OCI-LY3 (cell line): Measurements from ENCODE around the gene NYNRIN.

Experiments
- H2AFZ ChIP-seq: fragments of 200-600, 300-600 bp; shearing (Covaris generic); 2 replicates; pipeline ENCODE4 v1.6.0; 2014; ENCODE audit warnings: antibody characterized with exemption, low read depth, low read length
- H3K27ac ChIP-seq: fragments of 200-600, 300-600 bp; sonication (generic); 2 replicates; pipeline ENCODE4 v1.5.1; 2014; ENCODE audit warnings: mild to moderate bottlenecking, low read length, moderate library complexity, mixed read lengths
- H3K27me3 ChIP-seq: fragments of 200-600, 300-600 bp; sonication (generic); 2 replicates; pipeline ENCODE4 v1.6.1; 2014; ENCODE audit warnings: low read depth, low read length, mixed read lengths
- H3K36me3 ChIP-seq: fragments of 200-600, 300-600 bp; sonication (generic); replicated peaks from 2 replicates; pipeline ENCODE3; 2014; ENCODE audit warnings: low read depth, low read length, mixed read lengths
- H3K4me1 ChIP-seq: fragments of 300-600, 200-600 bp; sonication (generic); 2 replicates; pipeline ENCODE4 v1.6.1; 2014; ENCODE audit warnings: low read length, mixed read lengths
- H3K4me2 ChIP-seq: fragments of 200-600, 300-600 bp; sonication (generic); 2 replicates; pipeline ENCODE4 v1.6.1; 2014; ENCODE audit warnings: low read length, mixed read lengths
- H3K4me3 ChIP-seq: fragments of 300-600, 200-600 bp; sonication (generic); 2 replicates; pipeline ENCODE4 v1.5.1; 2014; ENCODE audit warnings: antibody characterized with exemption, mild to moderate bottlenecking, low read length, moderate library complexity
- H3K79me2 ChIP-seq: fragments of 300-600, 200-600 bp; shearing (Covaris generic); 2 replicates; pipeline ENCODE4 v1.6.1; 2014; ENCODE audit warnings: mild to moderate bottlenecking, low read length, mixed read lengths
- H3K9ac ChIP-seq: fragments of 300-600, 200-600 bp; shearing (Covaris generic); 2 replicates; pipeline ENCODE4 v1.6.0; 2014; ENCODE audit warnings: mild to moderate bottlenecking, low read length, moderate library complexity
- H3K9me3 ChIP-seq: fragments of 200-600, 300-600 bp; shearing (Covaris generic); 2 replicates; pipeline ENCODE4 v1.6.1; 2014; ENCODE audit warnings: low read length, mixed read lengths; ENCODE audit not compliant: insufficient read depth
- H4K20me1 ChIP-seq: fragments of 200-600, 300-600 bp; sonication (generic); 2 replicates; pipeline ENCODE4 v1.6.1; 2016; ENCODE audit warnings: low read length, mixed read lengths; ENCODE audit not compliant: insufficient read depth
- EZH2phosphoT487 ChIP-seq: fragments of 200-600 bp; shearing (Covaris generic); IDR thresholded peaks from 2 replicates; pipeline ENCODE4 v1.6.1; 2018; ENCODE audit warnings: antibody characterized with exemption, mixed run types, low read depth
- TF ChIP-seq, protein P1 (sequence below): fragments of 200-600, 300-600 bp; sonication (generic); IDR thresholded peaks from 2 replicates; pipeline ENCODE4 v1.5.1; 2014; ENCODE audit warnings: antibody characterized with exemption, low read length, low read depth

Gene NYNRIN

GRCh38 chr14:24355009-24355408, 43.8 kb upstream of the NYNRIN start:
- no peak overlapping the region for H3K4me3 ChIP-seq
- H3K36me3 ChIP-seq, result no peaks in the 10 kb centered on the region
- peaks cover 33% of the 10 kb centered on the region for H3K27me3 ChIP-seq
- no peaks in the 10 kb centered on the region for H3K9me3 ChIP-seq
- no peaks in the 10 kb centered on the region for H4K20me1 ChIP-seq
- H3K27ac ChIP-seq, result no peak overlapping the region
- no peak overlapping the region for H2AFZ ChIP-seq
- TF ChIP-seq EZH2phosphoT487, result no peak
- TF ChIP-seq, protein P1, sequence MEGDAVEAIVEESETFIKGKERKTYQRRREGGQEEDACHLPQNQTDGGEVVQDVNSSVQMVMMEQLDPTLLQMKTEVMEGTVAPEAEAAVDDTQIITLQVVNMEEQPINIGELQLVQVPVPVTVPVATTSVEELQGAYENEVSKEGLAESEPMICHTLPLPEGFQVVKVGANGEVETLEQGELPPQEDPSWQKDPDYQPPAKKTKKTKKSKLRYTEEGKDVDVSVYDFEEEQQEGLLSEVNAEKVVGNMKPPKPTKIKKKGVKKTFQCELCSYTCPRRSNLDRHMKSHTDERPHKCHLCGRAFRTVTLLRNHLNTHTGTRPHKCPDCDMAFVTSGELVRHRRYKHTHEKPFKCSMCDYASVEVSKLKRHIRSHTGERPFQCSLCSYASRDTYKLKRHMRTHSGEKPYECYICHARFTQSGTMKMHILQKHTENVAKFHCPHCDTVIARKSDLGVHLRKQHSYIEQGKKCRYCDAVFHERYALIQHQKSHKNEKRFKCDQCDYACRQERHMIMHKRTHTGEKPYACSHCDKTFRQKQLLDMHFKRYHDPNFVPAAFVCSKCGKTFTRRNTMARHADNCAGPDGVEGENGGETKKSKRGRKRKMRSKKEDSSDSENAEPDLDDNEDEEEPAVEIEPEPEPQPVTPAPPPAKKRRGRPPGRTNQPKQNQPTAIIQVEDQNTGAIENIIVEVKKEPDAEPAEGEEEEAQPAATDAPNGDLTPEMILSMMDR, result no peak
- no peak overlapping the region for H3K4me2 ChIP-seq
- H3K9ac ChIP-seq, result no peak overlapping the region
- no peaks in the 10 kb centered on the region for H3K79me2 ChIP-seq
- no peaks in the 10 kb centered on the region for H3K4me1 ChIP-seq

DNA sequence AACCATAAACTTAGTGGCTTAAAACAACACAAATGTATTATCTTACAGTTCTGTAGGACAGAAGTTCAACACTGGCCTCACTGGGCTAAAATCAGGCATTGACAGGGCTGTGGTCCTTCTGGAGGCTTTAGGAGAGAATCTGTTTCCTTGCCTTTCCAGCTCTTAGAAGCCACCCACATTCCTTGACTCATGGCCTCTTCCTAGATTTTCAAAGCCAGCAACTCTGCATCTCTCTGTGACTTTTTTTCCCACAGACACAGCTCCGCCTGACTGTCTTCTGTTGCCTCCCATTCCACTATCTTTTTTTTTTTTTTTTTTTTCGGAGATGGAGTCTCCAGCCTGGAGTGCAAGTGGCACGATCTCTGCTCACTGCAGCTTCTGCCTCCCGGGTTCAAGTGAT, 42.6 kb upstream of the NYNRIN start:
- no peak overlapping the region for H3K4me2 ChIP-seq
- H3K9ac ChIP-seq, result no peak overlapping the region
- H3K27me3 ChIP-seq, result peaks cover 24% of the 10 kb centered on the region
- H3K79me2 ChIP-seq, result no peaks in the 10 kb centered on the region
- H3K4me1 ChIP-seq, result peaks cover 1% of the 10 kb centered on the region; the same call in 1 of the 2 replicates
- TF ChIP-seq, protein P1, result no peak
- TF ChIP-seq EZH2phosphoT487, result no peak
- no peak overlapping the region for H3K4me3 ChIP-seq
- no peak overlapping the region for H3K27ac ChIP-seq
- H4K20me1 ChIP-seq, result no peaks in the 10 kb centered on the region
- H3K36me3 ChIP-seq, result no peaks in the 10 kb centered on the region
- no peaks in the 10 kb centered on the region for H3K9me3 ChIP-seq
- H2AFZ ChIP-seq, result no peak overlapping the region

DNA sequence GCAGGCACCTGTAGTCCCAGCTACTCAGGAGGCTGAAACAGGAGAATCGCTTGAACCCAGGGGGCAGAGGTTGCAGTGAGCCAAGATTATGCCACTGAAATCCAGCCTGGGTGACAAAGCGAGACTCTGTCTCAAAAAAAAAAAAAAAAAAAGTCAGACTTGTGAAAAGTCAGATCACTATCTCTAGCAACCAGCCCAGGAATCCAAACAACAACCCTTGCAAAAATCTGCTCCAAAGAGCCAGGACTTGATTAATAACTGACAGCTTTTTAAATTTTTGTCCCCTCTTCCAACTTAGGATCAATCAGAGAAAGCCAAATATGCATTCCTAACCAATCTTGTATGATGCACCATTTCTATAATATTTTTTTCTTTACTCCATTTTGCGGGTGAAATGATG, 38.5 kb upstream of the NYNRIN start:
- H3K27me3 ChIP-seq, result peaks cover 6% of the 10 kb centered on the region; the same call in 1 of the 2 replicates
- H3K4me2 ChIP-seq, result no peak overlapping the region
- no peak overlapping the region for H3K4me3 ChIP-seq
- H3K4me1 ChIP-seq, result peaks cover 9% of the 10 kb centered on the region
- TF ChIP-seq, protein P1, result no peak
- no peak for TF ChIP-seq EZH2phosphoT487
- H3K36me3 ChIP-seq, result no peaks in the 10 kb centered on the region
- no peaks in the 10 kb centered on the region for H3K9me3 ChIP-seq
- H4K20me1 ChIP-seq, result no peaks in the 10 kb centered on the region
- H2AFZ ChIP-seq, result no peak overlapping the region
- H3K27ac ChIP-seq, result no peak overlapping the region
- H3K79me2 ChIP-seq, result no peaks in the 10 kb centered on the region
- H3K9ac ChIP-seq, result no peak overlapping the region

GRCh38 chr14:24361326-24361725, 37.5 kb upstream of the NYNRIN start:
- no peaks in the 10 kb centered on the region for H3K36me3 ChIP-seq
- H3K4me3 ChIP-seq, result no peak overlapping the region
- H3K27me3 ChIP-seq, result peaks cover 6% of the 10 kb centered on the region; the same call in 1 of the 2 replicates
- no peak for TF ChIP-seq EZH2phosphoT487
- TF ChIP-seq, protein P1, result no peak
- H3K9me3 ChIP-seq, result no peaks in the 10 kb centered on the region
- no peaks in the 10 kb centered on the region for H3K79me2 ChIP-seq
- no peak overlapping the region for H2AFZ ChIP-seq
- H3K4me1 ChIP-seq, result peaks cover 14% of the 10 kb centered on the region
- no peak overlapping the region for H3K27ac ChIP-seq
- H4K20me1 ChIP-seq, result no peaks in the 10 kb centered on the region
- H3K4me2 ChIP-seq, result no peak overlapping the region
- H3K9ac ChIP-seq, result no peak overlapping the region
